GM12878 (cell line): ENCODE results near the gene AGBL4. TPM values are rescaled to one million over a fixed set of nuclear protein-coding genes. Genes with fewer than 3 reads are reported as not detected.

Experiments
- ATAC-seq: fragments of 200-7000 bp; cut with Tn5 transposase; 3 replicates; pipeline ENCODE4 v1.9.1; 2020; ENCODE audit warnings: mild to moderate bottlenecking, moderate library complexity
- BruUV-seq: library from RNA; stranded (reverse); fragments of 400-500 nt; replicated peaks from 2 replicates; lab custom pipeline; 2021; lab: Mats Ljungman, UMichigan
- CTCF ChIA-PET: fragments of 300-600 bp; sonication (Branson Sonifier 250); formaldehyde crosslinking; extraction: SDS; loops from one replicate; lab custom pipeline; 2021; ENCODE audit warnings: inconsistent platforms; lab: Yijun Ruan, JAX
- POLR2A ChIA-PET: fragments of 350-600 bp; formaldehyde crosslinking; extraction: SDS; loops from one replicate; lab custom pipeline; 2021; ENCODE audit warnings: inconsistent platforms; lab: Charles Lee
- RAD21 ChIA-PET: fragments of 300-600 bp; sonication (Branson Sonifier 250); formaldehyde crosslinking; loops from one replicate; lab custom pipeline; 2023; ENCODE audit warnings: antibody characterized with exemption; ENCODE audit not compliant: unreplicated experiment; lab: Charles Lee
- SMC1A ChIA-PET: fragments of 300-600 bp; sonication (Branson Sonifier 250); formaldehyde crosslinking; loops from one replicate; lab custom pipeline; 2023; ENCODE audit not compliant: unreplicated experiment, uncharacterized antibody; lab: Charles Lee
- DNase-seq: peaks from one replicate; pipeline ENCODE4 v3.0.0-alpha.2; 2011; ENCODE audit warnings: low read depth, low spot score
- FAIRE-seq: peaks from 3 replicates; lab custom pipeline; 2011; peaks lifted over from hg19 to GRCh38; lab: Jason Lieb, UNC
- H2AFZ ChIP-seq: 2 replicates; pipeline ENCODE4 v1.6.0; 2011; ENCODE audit warnings: low read depth, low read length, control low read depth; ENCODE audit not compliant: control insufficient read depth
- H3K27ac ChIP-seq: 2 replicates; pipeline ENCODE4 v1.5.1; 2011; ENCODE audit warnings: control low read depth; ENCODE audit not compliant: control insufficient read depth, insufficient read depth
- H3K27me3 ChIP-seq, 2 experiments: replicated peaks in 1 of 2; 2 replicates each; pipeline versions ENCODE4 v1.6.0 to v1.6.1; 2011; ENCODE audit warnings: low read length in 1 of 2; ENCODE audit not compliant: control insufficient read depth in 2 of 2, insufficient read depth in 2 of 2
- H3K36me3 ChIP-seq, 2 experiments: 2 replicates each; pipeline ENCODE4 v1.5.1; 2011; ENCODE audit warnings: low read length in 1 of 2; ENCODE audit not compliant: control insufficient read depth in 2 of 2, insufficient read depth in 2 of 2
- H3K4me1 ChIP-seq: 2 replicates; pipeline ENCODE4 v1.6.1; 2011; ENCODE audit warnings: mild to moderate bottlenecking, low read length, moderate library complexity, mixed read lengths; ENCODE audit not compliant: control insufficient read depth, insufficient read depth
- H3K4me2 ChIP-seq: 2 replicates; pipeline ENCODE4 v1.6.0; 2011; ENCODE audit warnings: control low read depth; ENCODE audit not compliant: control insufficient read depth, insufficient read depth
- H3K4me3 ChIP-seq: fragments of 200-600 bp; sonication (generic); 2 replicates; pipeline ENCODE4 v1.5.1; 2016
- H3K79me2 ChIP-seq: 2 replicates; pipeline ENCODE4 v1.6.0; 2011; ENCODE audit warnings: low read length; ENCODE audit not compliant: control insufficient read depth, insufficient read depth
- H3K9ac ChIP-seq: 2 replicates; pipeline ENCODE4 v1.8.0; 2011; ENCODE audit warnings: low read length, control low read depth, mixed read lengths; ENCODE audit not compliant: control insufficient read depth, insufficient read depth
- H3K9me3 ChIP-seq: replicated peaks from 3 replicates; pipeline ENCODE4 v1.5.1; 2011; ENCODE audit warnings: mild to moderate bottlenecking, low read length; ENCODE audit not compliant: control insufficient read depth, insufficient read depth
- H4K20me1 ChIP-seq: 2 replicates; pipeline ENCODE4 v1.6.0; 2011; ENCODE audit not compliant: control insufficient read depth, insufficient read depth
- ATF2 ChIP-seq: IDR thresholded peaks from 2 replicates; pipeline ENCODE4 v1.6.1; 2012; ENCODE audit warnings: low read length, inconsistent platforms
- BHLHE40 ChIP-seq, 2 experiments: fragments of 450-650 bp in 1 of 2; IDR thresholded peaks; 2 replicates each; pipeline ENCODE4 v1.6.1; 2011 to 2017; ENCODE audit warnings: low read depth in 2 of 2, borderline replicate concordance in 1 of 2, improper control_type of control experiment in 1 of 2, low read length in 1 of 2, mild to moderate bottlenecking in 1 of 2
- POLR2A ChIP-seq: IDR thresholded peaks from 2 replicates; pipeline ENCODE4 v1.6.1; 2011; ENCODE audit warnings: low read depth, mild to moderate bottlenecking, low read length
- RAD51 ChIP-seq: fragments of 450-650 bp; IDR thresholded peaks from 2 replicates; pipeline ENCODE4 v1.6.1; 2016; ENCODE audit warnings: moderate library complexity, mild to moderate bottlenecking, inconsistent platforms
- RFX5 ChIP-seq: IDR thresholded peaks from 2 replicates; pipeline ENCODE4 v1.6.1; 2011; ENCODE audit warnings: low read depth, low read length, improper control_type of control experiment
- SMAD1 ChIP-seq: fragments of 450-650 bp; IDR thresholded peaks from 2 replicates; pipeline ENCODE4 v1.6.1; 2018; ENCODE audit warnings: mild to moderate bottlenecking, low read depth; ENCODE audit not compliant: partially characterized antibody
- SMC3 ChIP-seq: IDR thresholded peaks from 2 replicates; pipeline ENCODE4 v1.6.1; 2011; ENCODE audit warnings: low read length, improper control_type of control experiment, borderline replicate concordance
- ZSCAN29 ChIP-seq: fragments of 450-650 bp; IDR thresholded peaks from 2 replicates; pipeline ENCODE4 v1.6.1; 2017; ENCODE audit warnings: mild to moderate bottlenecking, moderate library complexity
- WGBS: methylation state at CpG from one replicate; pipeline ENCODE4 v1.1.6; 2016; ENCODE audit warnings: low lambda C conversion rate; ENCODE audit not compliant: insufficient replicate concordance, insufficient coverage; ENCODE audit errors: missing lambda C conversion rate; 5-methylcytosine and 5-hydroxymethylcytosine counted together
- in situ Hi-C: fragments of 300-500 bp; cut with MboI; formaldehyde crosslinking; loops from 9 replicates; pipeline ENCODE4 v1.14.3; 2018; ENCODE audit warnings: mixed read lengths
- intact Hi-C: fragments of 100-400 bp; cut with micrococcal nuclease; formaldehyde crosslinking; loops from one replicate; pipeline ENCODE4 v1.14.2; 2022; ENCODE audit not compliant: unreplicated experiment
- polyA plus RNA-seq, 11 experiments: library from polyadenylated mRNA; depleted of rRNA in 4 of 11; unstranded in 6 of 11; stranded (reverse) in 5 of 11; fragments of >200 nt; fragmentation: Nextera tagmentation in 4 of 11; fragmentation: Illumina TruSeq in 1 of 11; extraction: Ambion mirVana in 4 of 11; extraction: Trizol in 1 of 11; gene quantifications; 1 replicate in 1 of 11; 2 replicates in 10 of 11; pipeline versions ENCODE4 v1.2.1 to v1.2.3, GENCODE V29; 2011 to 2016; ENCODE audit warnings: inconsistent platforms in 2 of 11, missing spikeins in 2 of 11, low read depth in 1 of 11
- total RNA-seq, 4 experiments: library from RNA; depleted of rRNA in 3 of 4; stranded (reverse); fragments of >200 nt in 3 of 4; fragmentation: Illumina TruSeq in 1 of 4; extraction: Trizol in 1 of 4; gene quantifications; 2 replicates each; pipeline versions ENCODE4 v1.2.1 to v1.2.3, GENCODE V29; 2013 to 2021

Gene AGBL4
- total and polyA plus RNA-seq, 10 of the 15 experiments (the other 5 are each of a cell fraction or from before 2014, with no cell fraction given): 0.31 TPM; not detected in 9

GRCh38 chr1:48608882-48609281 lies 1414.9 kb downstream of the AGBL4 start:
- 11% methylated on average over 4 of the region's 4 CpGs for WGBS
- no peak overlapping the region for H3K4me3 ChIP-seq
- no peak overlapping the region for H3K27ac ChIP-seq
- no peak for TF ChIP-seq SMC3
- no peak for TF ChIP-seq SMAD1
- TF ChIP-seq POLR2A: no peak
- no peak for TF ChIP-seq ZSCAN29
- no peak for TF ChIP-seq RAD51
- no peak for TF ChIP-seq BHLHE40 (IDR thresholded peaks at IDR 0.05; ENCODE audit: borderline replicate concordance in 1 of 2, low read depth in 2 of 2, low read length in 1 of 2)
- no peak for TF ChIP-seq ATF2
- TF ChIP-seq RFX5: no peak
- TF ChIP-seq, all 136 proteins: peak for 0
- no TSS peak for BruUV-seq
- in situ Hi-C loops: no loop called here
- DNase-seq (no peak), FAIRE-seq (no peak), ATAC-seq (no peak)
- H3K79me2 ChIP-seq: no peaks in the 10 kb centered on the region
- no peaks in the 10 kb centered on the region; a peak in 1 of 4 replicates for H3K27me3 ChIP-seq
- intact Hi-C loops: no loop called here
- ChIA-PET CTCF (no interaction called here), RAD21 (no interaction called here), POLR2A (no interaction called here), SMC1A (no interaction called here)
- H3K9me3 ChIP-seq: no peaks in the 10 kb centered on the region
- H3K4me1 ChIP-seq: no peaks in the 10 kb centered on the region
- H2AFZ ChIP-seq: no peak overlapping the region
- no peak overlapping the region for H3K4me2 ChIP-seq
- H3K9ac ChIP-seq: no peak overlapping the region
- no peaks in the 10 kb centered on the region for H3K36me3 ChIP-seq
- no peaks in the 10 kb centered on the region for H4K20me1 ChIP-seq
